K562 (cell line): ENCODE measurements around the gene UQCRHL. TPM values are rescaled to one million over a fixed set of nuclear protein-coding genes. Genes with fewer than 3 reads are reported as not detected.

ENCODE experiments used
- CBX3 ChIP-seq, 2 experiments: IDR thresholded peaks; 1 replicate in 1 of 2; 2 replicates in 1 of 2; pipeline ENCODE4 v1.6.1; 2012; ENCODE audit warnings: inconsistent platforms in 2 of 2, low read length in 2 of 2, borderline replicate concordance in 1 of 2, control low read depth in 1 of 2
- CEBPG ChIP-seq, 3 experiments: fragments of 200-800 bp in 1 of 3; sonication (Bioruptor generic) in 1 of 3; sonication (generic) in 1 of 3; formaldehyde crosslinking in 1 of 3; IDR thresholded peaks in 2 of 3; conservative IDR thresholded peaks in 1 of 3; 2 replicates each; pipeline versions ENCODE4 v1.6.1 to v1.8.0; 2016 to 2022; ENCODE audit warnings: missing compliant biosample characterization in 2 of 3, missing genetic modification characterization in 2 of 3, mild to moderate bottlenecking in 1 of 3, missing genetic modification reagents in 1 of 3
- COPS2 ChIP-seq: fragments of 450-650 bp; conservative IDR thresholded peaks from 2 replicates; pipeline ENCODE4 v1.6.1; 2016; ENCODE audit warnings: mild to moderate bottlenecking, moderate library complexity
- FOXA1 ChIP-seq: fragments of 450-650 bp; IDR thresholded peaks from 2 replicates; pipeline ENCODE4 v1.6.1; 2016; ENCODE audit warnings: mild to moderate bottlenecking, borderline replicate concordance
- FOXP4 ChIP-seq: sonication (generic); formaldehyde crosslinking; IDR thresholded peaks from 2 replicates; pipeline ENCODE4 v1.8.0; 2022; ENCODE audit warnings: mild to moderate bottlenecking, missing genetic modification reagents, borderline replicate concordance
- HDAC8 ChIP-seq: fragments of 450-650 bp; IDR thresholded peaks from 2 replicates; pipeline ENCODE4 v1.6.1; 2016; ENCODE audit warnings: mild to moderate bottlenecking, missing genetic modification characterization, moderate library complexity, missing compliant biosample characterization
- HLTF ChIP-seq: fragments of 450-650 bp; IDR thresholded peaks from 2 replicates; pipeline ENCODE4 v1.6.1; 2016
- HMG20A ChIP-seq: fragments of 450-650 bp; formaldehyde crosslinking; conservative IDR thresholded peaks from 2 replicates; pipeline ENCODE4 v1.4.0; 2020; ENCODE audit warnings: mild to moderate bottlenecking, mixed read lengths
- JUND ChIP-seq, 2 experiments: IDR thresholded peaks; 2 replicates in 1 of 2; 3 replicates in 1 of 2; pipeline ENCODE4 v1.6.1; 2011; ENCODE audit warnings: borderline replicate concordance in 2 of 2, low read depth in 2 of 2, low read length in 2 of 2, improper control_type of control experiment in 1 of 2, missing biosample characterization in 1 of 2, missing genetic modification characterization in 1 of 2, missing genetic modification reagents in 1 of 2
- MCM5 ChIP-seq: fragments of 450-650 bp; IDR thresholded peaks from 2 replicates; pipeline ENCODE4 v1.6.1; 2016; ENCODE audit warnings: low read depth
- PCBP1 ChIP-seq: fragments of 200-400 bp; formaldehyde crosslinking; IDR thresholded peaks from 2 replicates; pipeline ENCODE4 v1.6.1; 2018; ENCODE audit warnings: mild to moderate bottlenecking, low read depth, low read length; ENCODE audit not compliant: poor library complexity, severe bottlenecking
- STAT5A ChIP-seq: IDR thresholded peaks from 2 replicates; pipeline ENCODE4 v1.6.1; 2012; ENCODE audit warnings: low read length, inconsistent platforms, borderline replicate concordance
- SUPT5H ChIP-seq: fragments of 450-650 bp; IDR thresholded peaks from 2 replicates; pipeline ENCODE4 v1.6.1; 2016
- TARDBP ChIP-seq: fragments of 450-650 bp; IDR thresholded peaks from 2 replicates; pipeline ENCODE4 v1.6.1; 2016
- TBL1XR1 ChIP-seq, 2 experiments: IDR thresholded peaks; 2 replicates each; pipeline ENCODE4 v1.6.1; 2012; ENCODE audit warnings: improper control_type of control experiment in 2 of 2, low read length in 2 of 2, mild to moderate bottlenecking in 1 of 2
- TCF7 ChIP-seq: sonication (generic); IDR thresholded peaks from 2 replicates; pipeline ENCODE4 v1.6.1; 2016; ENCODE audit warnings: antibody characterized with exemption, borderline replicate concordance
- TEAD1 ChIP-seq, 2 experiments: fragments of 450-650 bp in 1 of 2; sonication (generic) in 1 of 2; formaldehyde crosslinking; IDR thresholded peaks; 2 replicates each; pipeline versions ENCODE4 v1.4.0 to v1.8.0; 2020 to 2022; ENCODE audit warnings: mild to moderate bottlenecking in 2 of 2, missing genetic modification reagents in 1 of 2
- TRIM28 ChIP-seq: fragments of 450-650 bp; IDR thresholded peaks from 2 replicates; pipeline ENCODE4 v1.6.1; 2017
- TSHZ1 ChIP-seq: fragments of 250-450 bp; sonication (Bioruptor Pico); IDR thresholded peaks from 2 replicates; pipeline ENCODE4 v1.4.0; 2020; ENCODE audit warnings: mild to moderate bottlenecking, moderate library complexity
- ZBED1 ChIP-seq: IDR thresholded peaks from 2 replicates; pipeline ENCODE4 v1.6.1; 2014
- ZFPM2 ChIP-seq: fragments of 250-450 bp; sonication (Bioruptor Pico); IDR thresholded peaks from 2 replicates; pipeline ENCODE4 v1.5.1; 2022; ENCODE audit warnings: mild to moderate bottlenecking
- ZNF133 ChIP-seq: fragments of 250-450 bp; sonication (Bioruptor Pico); IDR thresholded peaks from 2 replicates; pipeline ENCODE4 v1.4.0; 2020; ENCODE audit warnings: mild to moderate bottlenecking
- ZNF282 ChIP-seq: sonication (generic); formaldehyde crosslinking; IDR thresholded peaks from 2 replicates; pipeline ENCODE4 v1.8.1; 2023; ENCODE audit warnings: missing genetic modification reagents
- ZNF699 ChIP-seq: fragments of 250-450 bp; sonication (Bioruptor Pico); IDR thresholded peaks from 2 replicates; pipeline ENCODE4 v1.8.0; 2021; ENCODE audit warnings: mild to moderate bottlenecking, moderate library complexity; ENCODE audit not compliant: insufficient replicate concordance
- polyA plus RNA-seq, 8 experiments: library from polyadenylated mRNA; depleted of rRNA in 4 of 8; stranded (reverse) in 5 of 8; unstranded in 3 of 8; fragments of >200 nt; fragmentation: Nextera tagmentation in 2 of 8; fragmentation: Illumina TruSeq in 1 of 8; extraction: Ambion mirVana in 2 of 8; extraction: Trizol in 1 of 8; gene quantifications; 2 replicates each; pipeline versions ENCODE4 v1.2.1 to v1.2.3, GENCODE V29; 2011 to 2014; ENCODE audit warnings: inconsistent platforms in 1 of 8, missing spikeins in 1 of 8
- total RNA-seq, 7 experiments: library from RNA; depleted of rRNA in 6 of 7; stranded (reverse); fragments of >200 nt in 6 of 7; fragmentation: Illumina TruSeq in 2 of 7; extraction: Trizol in 2 of 7; gene quantifications; 2 replicates each; pipeline versions ENCODE4 v1.2.1 to v1.2.3, GENCODE V29; 2011 to 2021; ENCODE audit warnings: low replicate concordance in 1 of 7

Gene UQCRHL
- total and polyA plus RNA-seq, 9 of the 15 experiments (the other 6 are each of a cell fraction or from before 2014, with no cell fraction given): 5.1 to 41.3 (median 21.8) TPM

GRCh38 chr1:15835741-15836510 is 28.5 kb upstream of the UQCRHL start (continued):
- TF ChIP-seq CEBPG (CRISPR knock-in tag; IDR thresholded peaks at IDR 0.05): no peak
- TF ChIP-seq CEBPG (tag; conservative IDR thresholded peaks at IDR 0.05 in 1 of 2, IDR thresholded peaks at IDR 0.05 in 1 of 2): peak in 1 of 2 experiments; percentile 29; a peak in 1 of 4 replicates
- peak; percentile 13; the same call in 1 of the 2 replicates for TF ChIP-seq HLTF
- TF ChIP-seq SUPT5H: peak; percentile 95
- no peak; the same call in 1 of the 2 replicates for TF ChIP-seq ZNF133 (CRISPR knock-in tag)
- no peak for TF ChIP-seq MCM5
- no peak for TF ChIP-seq TARDBP
- TF ChIP-seq ZFPM2 (CRISPR knock-in tag): no peak
- TF ChIP-seq JUND (IDR thresholded peaks at IDR 0.05; ENCODE audit: borderline replicate concordance, low read depth, low read length): peak; percentile 62; the same call in 1 of the 2 replicates
- peak; percentile 67; the same call in 1 of the 3 replicates for TF ChIP-seq JUND (tag; IDR thresholded peaks at IDR 0.05; ENCODE audit: borderline replicate concordance, low read depth, low read length)
- no peak for TF ChIP-seq COPS2
- TF ChIP-seq HMG20A (CRISPR knock-in tag): no peak
- no peak for TF ChIP-seq TSHZ1 (CRISPR knock-in tag)
- TF ChIP-seq FOXP4 (CRISPR knock-in tag): no peak; the same call in 1 of the 2 replicates
- TF ChIP-seq HDAC8 (tag): peak; percentile 64; the same call in 1 of the 2 replicates
- TF ChIP-seq TBL1XR1 (IDR thresholded peaks at IDR 0.05; ENCODE audit: low read length in 2 of 2): peak; percentile 42 to 89; a peak in 2 of 4 replicates
- no peak for TF ChIP-seq ZNF282 (CRISPR knock-in tag)
- TF ChIP-seq STAT5A: no peak
- TF ChIP-seq FOXA1: no peak
- TF ChIP-seq CBX3 (IDR thresholded peaks at IDR 0.05; ENCODE audit: borderline replicate concordance in 1 of 2, low read length in 2 of 2): peak in 1 of 2 experiments; percentile 51; a peak in 1 of 3 replicates
- peak; percentile 55 for TF ChIP-seq TRIM28
- no peak for TF ChIP-seq ZNF699 (CRISPR knock-in tag)
- peak; percentile 75 to 99 for TF ChIP-seq TEAD1 (CRISPR knock-in tag; IDR thresholded peaks at IDR 0.05)
- TF ChIP-seq PCBP1: no peak
- no peak for TF ChIP-seq ZBED1
- 0 out of 2 replicates have a peak, but pooled peaks have one; percentile 14 for TF ChIP-seq TCF7
